ENCODE measurements around the gene GBX1.

DNA sequence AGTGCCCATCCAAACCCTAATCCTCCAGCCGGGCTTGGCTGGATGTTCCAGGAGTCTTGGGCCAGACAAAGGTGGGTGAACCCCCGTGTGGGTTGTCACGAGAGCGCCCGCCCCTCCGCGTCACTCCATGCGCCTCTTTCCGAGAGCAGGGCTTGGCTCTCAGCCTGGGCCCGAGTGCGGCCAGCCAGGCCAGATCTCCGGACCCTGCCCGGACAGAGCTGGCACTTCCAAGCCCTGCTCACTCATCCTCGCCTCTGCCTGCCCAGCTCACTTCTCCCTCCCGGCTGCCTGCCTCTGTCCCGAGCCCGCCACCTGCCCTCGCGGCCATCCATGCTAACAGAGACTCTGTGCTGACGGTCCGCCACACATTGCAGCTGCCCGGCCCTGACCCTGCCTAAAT is 46.6 kb downstream of the GBX1 start:
- no peak for TF ChIP-seq CTCF (conservative IDR thresholded peaks at IDR 0.05; ENCODE audit: low read depth, low read length)
- TF ChIP-seq, protein P1, sequence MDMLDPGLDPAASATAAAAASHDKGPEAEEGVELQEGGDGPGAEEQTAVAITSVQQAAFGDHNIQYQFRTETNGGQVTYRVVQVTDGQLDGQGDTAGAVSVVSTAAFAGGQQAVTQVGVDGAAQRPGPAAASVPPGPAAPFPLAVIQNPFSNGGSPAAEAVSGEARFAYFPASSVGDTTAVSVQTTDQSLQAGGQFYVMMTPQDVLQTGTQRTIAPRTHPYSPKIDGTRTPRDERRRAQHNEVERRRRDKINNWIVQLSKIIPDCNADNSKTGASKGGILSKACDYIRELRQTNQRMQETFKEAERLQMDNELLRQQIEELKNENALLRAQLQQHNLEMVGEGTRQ (IDR thresholded peaks at IDR 0.05; ENCODE audit: low read depth, low read length) = no peak
- TF ChIP-seq SMC3 (IDR thresholded peaks at IDR 0.05; ENCODE audit: low read depth, low read length) = no peak
- TF ChIP-seq RAD21 (IDR thresholded peaks at IDR 0.05; ENCODE audit: low read length) = no peak
- no peak for TF ChIP-seq MXI1 (IDR thresholded peaks at IDR 0.05; ENCODE audit: borderline replicate concordance, low read depth, low read length)
- TF ChIP-seq POLR2A (IDR thresholded peaks at IDR 0.05; ENCODE audit: low read depth, low read length) = no peak
